Measurements from ENCODE around the gene ANKRD16.

GRCh38 chr10:5919568-5919967 is 29.9 kb upstream of the ANKRD16 start:
- TF ChIP-seq ZNF8 (CRISPR knock-in tag; IDR thresholded peaks at IDR 0.05), result no peak
- TF ChIP-seq PATZ1 (CRISPR knock-in tag; IDR thresholded peaks at IDR 0.05; ENCODE audit: borderline replicate concordance), result no peak
- no peak for TF ChIP-seq POU6F1 (CRISPR knock-in tag; IDR thresholded peaks at IDR 0.05; ENCODE audit: borderline replicate concordance, low read depth)

Measured in SK-N-SH treated with all-trans-retinoic acid at 6 μM for 48 hours (cell line).